ENCODE data around the gene CARS1.
A peak's percentile ranks its signal among the peaks of the same experiment; 100 is the strongest.

The CARS1 gene

GRCh38 chr11:3037040-3037944 lies 19.9 kb downstream of the CARS1 start:
- DNase-seq = peak; percentile 48 to 55

GRCh38 chr11:3036419-3036818 lies 20.8 kb downstream of the CARS1 start:
- DNase-seq = no peak

GRCh38 chr11:3035333-3035732 lies 21.9 kb downstream of the CARS1 start:
- DNase-seq = no peak

- no peak for DNase-seq
These were observed 26.7 kb downstream of the CARS1 start for GRCh38 chr11:3030289-3031070.

GRCh38 chr11:3028813-3029212 lies 28.4 kb downstream of the CARS1 start:
- no peak for DNase-seq

- DNase-seq = no peak
These were observed 30.4 kb downstream of the CARS1 start for GRCh38 chr11:3026803-3027202.

- DNase-seq = no peak
These were observed 34.2 kb downstream of the CARS1 start for GRCh38 chr11:3022982-3023381.

- DNase-seq = no peak
These were observed 34.8 kb downstream of the CARS1 start for GRCh38 chr11:3022300-3022967.

- peak; percentile 28 to 53 for DNase-seq
These were observed 36.1 kb downstream of the CARS1 start for GRCh38 chr11:3021125-3021524.

GRCh38 chr11:3020011-3020410 lies 37.2 kb downstream of the CARS1 start:
- DNase-seq = no peak

- DNase-seq = no peak
These were observed 38.6 kb downstream of the CARS1 start for GRCh38 chr11:3018596-3018995.

GRCh38 chr11:3016861-3017260 lies 40.4 kb downstream of the CARS1 start:
- DNase-seq = no peak

- no peak for DNase-seq
These were observed 41.4 kb downstream of the CARS1 start for GRCh38 chr11:3015796-3016195.

GRCh38 chr11:3014943-3015342 lies 42.3 kb downstream of the CARS1 start:
- DNase-seq = no peak

GRCh38 chr11:3014057-3014938 lies 42.9 kb downstream of the CARS1 start:
- peak; percentile 75 to 79 for DNase-seq

GRCh38 chr11:3011891-3012885 lies 45.0 kb downstream of the CARS1 start:
- no peak for DNase-seq

GRCh38 chr11:3010521-3011275 lies 46.5 kb downstream of the CARS1 start:
- DNase-seq = no peak

GRCh38 chr11:3010004-3010403 lies 47.2 kb downstream of the CARS1 start:
- no peak for DNase-seq

GRCh38 chr11:3009481-3009880 lies 47.7 kb downstream of the CARS1 start:
- DNase-seq = no peak

- DNase-seq = no peak
These were observed 48.4 kb downstream of the CARS1 start for GRCh38 chr11:3008746-3009336.

All from CD4-positive, alpha-beta T cell treated with Interleukin-4 for 1 hour (primary cell).